Nephron progenitor cell (in vitro differentiated cells): ENCODE measurements around the gene GRIK4.

Experiments used
- DNase-seq: peaks from one replicate; pipeline ENCODE4 v3.0.0; 2021
- H3K27ac Mint-ChIP-seq: 2 replicates; pipeline ENCODE4 v1.8.0; 2021; ENCODE audit warnings: mild to moderate bottlenecking, moderate library complexity, mixed read lengths
- H3K27me3 Mint-ChIP-seq: 2 replicates; pipeline ENCODE4 v1.8.0; 2021; ENCODE audit warnings: mild to moderate bottlenecking, low read depth, mixed read lengths; ENCODE audit not compliant: poor library complexity
- H3K36me3 Mint-ChIP-seq: 2 replicates; pipeline ENCODE4 v1.8.0; 2021; ENCODE audit warnings: low read depth, mixed read lengths
- H3K4me1 Mint-ChIP-seq: 2 replicates; pipeline ENCODE4 v1.8.0; 2021; ENCODE audit warnings: mixed read lengths
- H3K4me3 Mint-ChIP-seq: 2 replicates; pipeline ENCODE4 v1.8.0; 2021; ENCODE audit warnings: mild to moderate bottlenecking, moderate library complexity, mixed read lengths
- H3K9me3 Mint-ChIP-seq: 2 replicates; pipeline ENCODE4 v1.8.0; 2021; ENCODE audit warnings: mild to moderate bottlenecking, moderate library complexity, mixed read lengths
- CTCF ChIP-seq: fragments of 200-600 bp; sonication (generic); IDR thresholded peaks from 2 replicates; pipeline ENCODE4 v1.5.0; 2021; ENCODE audit warnings: antibody characterized with exemption

The GRIK4 gene

DNA sequence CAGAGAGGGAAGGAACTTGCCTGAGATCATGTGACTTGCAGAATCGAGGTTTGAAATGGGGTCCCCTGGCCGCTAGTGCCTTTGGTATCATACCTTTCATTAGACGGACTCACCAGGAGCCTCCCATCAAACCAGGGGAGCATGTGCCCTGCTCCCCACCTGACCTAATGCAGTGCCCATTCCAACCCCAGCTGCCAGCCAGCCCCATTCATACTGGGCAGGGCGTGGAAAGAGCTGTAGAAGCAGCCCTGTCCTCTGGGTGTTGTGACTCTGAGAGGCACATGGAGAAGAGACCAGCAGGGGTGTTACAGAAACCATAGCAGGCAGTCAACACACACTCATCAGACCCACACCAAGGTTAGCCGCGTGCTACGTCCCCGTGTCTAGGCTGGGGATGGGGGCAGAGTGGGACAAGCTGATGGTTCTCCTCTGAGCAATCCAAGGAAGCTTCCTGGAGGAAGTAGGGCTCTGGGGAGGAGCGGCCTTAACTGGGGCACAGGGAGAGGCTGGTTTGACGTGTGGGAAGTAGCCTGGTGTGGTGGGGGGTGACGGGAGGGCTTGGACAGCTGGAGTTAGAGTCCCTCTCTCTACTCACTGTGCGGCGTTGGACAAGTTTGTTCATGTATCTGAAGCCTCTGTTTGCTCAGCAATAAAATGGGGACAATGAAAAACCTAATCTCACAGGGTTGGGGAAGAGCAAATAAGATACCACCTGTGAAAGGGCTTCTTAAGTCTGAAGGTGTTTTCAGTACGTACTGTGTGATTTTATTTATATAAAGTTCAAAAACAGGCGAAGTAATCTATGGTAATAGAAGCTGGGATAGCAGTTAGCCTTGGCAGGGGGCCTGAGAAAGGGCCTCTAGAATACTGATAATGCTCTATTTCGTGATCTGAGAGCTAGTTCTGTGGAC, 14.0 kb downstream of the GRIK4 start:
- H3K4me1 Mint-ChIP-seq = peaks cover 15% of the 10 kb centered on the region
- H3K27me3 Mint-ChIP-seq = peaks cover 44% of the 10 kb centered on the region
- H3K27ac Mint-ChIP-seq = no peak overlapping the region
- no peak overlapping the region for H3K4me3 Mint-ChIP-seq
- H3K9me3 Mint-ChIP-seq = no peaks in the 10 kb centered on the region
- TF ChIP-seq CTCF = no peak
- H3K36me3 Mint-ChIP-seq = no peaks in the 10 kb centered on the region
- DNase-seq = no peak

DNA sequence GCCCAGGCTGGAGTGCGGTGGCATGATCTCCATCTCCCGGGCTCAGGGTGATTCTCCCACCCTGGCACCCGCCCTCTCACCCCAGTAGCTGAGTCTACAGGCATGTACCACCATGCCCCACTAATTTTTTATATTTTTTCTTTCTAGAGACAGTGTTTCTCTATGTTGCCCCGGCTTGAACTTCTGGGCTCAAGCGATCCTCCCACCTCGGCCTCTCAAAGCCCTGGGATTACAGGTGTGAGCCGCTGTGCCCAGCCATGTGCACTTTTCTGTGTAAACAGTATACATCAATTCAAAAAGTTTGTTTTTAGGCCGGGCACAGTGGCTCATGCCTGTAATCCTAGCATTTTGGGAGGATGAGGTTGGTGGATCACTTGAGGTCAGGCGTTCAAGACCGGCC, 14.7 kb downstream of the GRIK4 start:
- no peaks in the 10 kb centered on the region for H3K36me3 Mint-ChIP-seq
- H3K4me1 Mint-ChIP-seq = peaks cover 15% of the 10 kb centered on the region
- TF ChIP-seq CTCF = no peak
- H3K27ac Mint-ChIP-seq = no peak overlapping the region
- H3K27me3 Mint-ChIP-seq = peaks cover 47% of the 10 kb centered on the region
- DNase-seq = no peak
- no peaks in the 10 kb centered on the region for H3K9me3 Mint-ChIP-seq
- no peak overlapping the region for H3K4me3 Mint-ChIP-seq

GRCh38 chr11:120527111-120527761, 15.7 kb downstream of the GRIK4 start:
- Mint-ChIP-seq H3K36me3 (no peaks in the 10 kb centered on the region), H3K9me3 (no peaks in the 10 kb centered on the region), H3K4me1 (peaks cover 16% of the 10 kb centered on the region), H3K27me3 (peaks cover 47% of the 10 kb centered on the region), H3K27ac (no peak overlapping the region), H3K4me3 (no peak overlapping the region)
- peak; percentile 27 for TF ChIP-seq CTCF
- DNase-seq = peak; percentile 52

GRCh38 chr11:120528749-120529148, 17.2 kb downstream of the GRIK4 start:
- Mint-ChIP-seq H3K4me3 (no peak overlapping the region), H3K9me3 (no peaks in the 10 kb centered on the region)

GRCh38 chr11:120529214-120529613, 17.7 kb downstream of the GRIK4 start:
- Mint-ChIP-seq H3K27me3 (peaks cover 47% of the 10 kb centered on the region), H3K9me3 (no peaks in the 10 kb centered on the region), H3K36me3 (no peaks in the 10 kb centered on the region), H3K27ac (no peak overlapping the region), H3K4me1 (peaks cover 16% of the 10 kb centered on the region), H3K4me3 (no peak overlapping the region)
- DNase-seq = no peak
- no peak for TF ChIP-seq CTCF

More at GRCh38 chr11:120528749-120529148, 17.2 kb downstream of the GRIK4 start:
- H3K27ac Mint-ChIP-seq = no peak overlapping the region
- H3K4me1 Mint-ChIP-seq = peaks cover 14% of the 10 kb centered on the region
- H3K27me3 Mint-ChIP-seq = peaks cover 47% of the 10 kb centered on the region
- DNase-seq = no peak
- no peak for TF ChIP-seq CTCF
- H3K36me3 Mint-ChIP-seq = no peaks in the 10 kb centered on the region
